NCI-H2227 (cell line): ENCODE results near the gene GIPC3.

ENCODE experiments used
- DNase-seq: peaks from one replicate; lab custom pipeline; 2025; ENCODE audit not compliant: unreplicated experiment; lab: John Stamatoyannopoulos, UW

Gene GIPC3

DNA sequence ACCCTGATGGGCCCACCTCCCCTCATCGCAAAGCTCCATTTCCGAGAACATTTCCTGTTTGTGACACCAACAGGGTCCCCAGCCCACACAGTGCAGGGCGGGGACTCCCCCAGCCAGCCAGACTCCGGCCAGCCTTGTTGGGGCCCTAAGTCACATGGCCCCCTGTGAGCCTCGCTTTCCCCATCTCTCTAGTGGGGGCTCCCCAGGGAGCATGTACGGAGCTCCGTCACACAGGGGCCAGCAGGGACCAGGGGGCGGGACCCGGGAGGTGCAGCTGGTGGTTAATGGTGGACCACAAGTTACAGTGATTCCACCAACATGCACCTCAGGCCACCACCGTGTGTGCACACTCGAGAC, 19.7 kb downstream of the GIPC3 start:
- DNase-seq, result no peak

- DNase-seq, result no peak
Observed at GRCh38 chr19:3605361-3605760, 20.1 kb downstream of the GIPC3 start.

GRCh38 chr19:3605770-3606169, 20.5 kb downstream of the GIPC3 start:
- DNase-seq, result no peak

DNA sequence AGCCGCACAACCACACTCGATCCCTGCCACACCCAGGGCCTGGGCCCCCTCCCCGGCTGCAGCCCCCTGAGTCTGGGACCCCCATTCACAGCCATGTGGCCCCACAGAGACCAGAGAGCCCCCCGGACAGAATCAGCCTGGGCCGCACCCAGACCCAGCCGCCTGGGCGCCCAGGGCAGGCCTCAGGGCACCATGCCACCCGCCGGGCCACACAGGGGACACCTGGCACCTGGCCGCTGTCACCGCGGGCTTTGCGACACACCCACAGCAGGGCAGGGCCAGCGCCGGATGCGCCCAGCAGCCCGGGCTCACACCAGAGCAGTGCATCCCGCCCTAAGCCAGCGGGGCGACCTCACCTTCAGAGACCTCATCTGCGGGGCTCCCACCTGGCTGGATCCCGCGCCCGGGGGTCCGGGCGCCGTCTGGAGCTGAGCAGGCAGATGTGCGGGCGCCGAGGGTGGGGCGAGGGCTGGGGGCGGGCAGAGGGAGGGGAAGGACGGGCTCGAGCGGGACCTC, 21.0 kb downstream of the GIPC3 start:
- no peak for DNase-seq

GRCh38 chr19:3606690-3607289, 21.5 kb downstream of the GIPC3 start, which contains the start of gene TBXA2R:
TSS of gene TBXA2R (minus strand) at chr19:3606875. CDS start at chr19:3600634, 6,241 bp downstream.
- peak; percentile 34 for DNase-seq

GRCh38 chr19:3607303-3608078, 22.2 kb downstream of the GIPC3 start:
- peak; percentile 10 for DNase-seq

DNA sequence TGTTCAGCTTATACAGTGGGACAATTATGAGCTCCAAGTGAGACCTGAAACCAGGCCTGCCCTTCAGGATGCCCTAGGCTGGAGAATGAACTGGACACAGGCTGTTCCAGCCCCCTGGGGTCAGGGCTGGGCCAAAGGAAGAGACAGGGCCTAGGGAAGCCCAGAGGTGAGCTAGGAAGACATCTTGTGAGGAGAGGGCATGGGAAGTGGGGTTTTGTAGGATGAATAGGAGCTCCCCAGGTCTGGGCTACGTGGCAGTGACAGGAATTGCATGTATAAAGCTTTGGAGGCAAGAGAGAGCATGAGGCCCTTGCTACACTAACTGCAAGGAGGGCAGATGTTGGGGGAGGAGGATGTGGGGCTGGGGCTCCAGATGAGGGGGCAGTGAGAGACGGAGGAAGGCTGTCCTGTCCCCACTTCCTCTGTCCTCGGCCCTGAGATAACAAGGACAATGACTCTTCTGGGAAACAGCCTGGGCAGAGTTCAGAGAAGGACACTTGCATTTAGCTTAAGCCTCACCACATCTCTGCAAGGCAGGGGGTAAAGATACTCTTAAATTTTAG, 22.9 kb downstream of the GIPC3 start:
- no peak for DNase-seq

- no peak for DNase-seq
Observed at GRCh38 chr19:3608750-3609322, 23.6 kb downstream of the GIPC3 start.

DNA sequence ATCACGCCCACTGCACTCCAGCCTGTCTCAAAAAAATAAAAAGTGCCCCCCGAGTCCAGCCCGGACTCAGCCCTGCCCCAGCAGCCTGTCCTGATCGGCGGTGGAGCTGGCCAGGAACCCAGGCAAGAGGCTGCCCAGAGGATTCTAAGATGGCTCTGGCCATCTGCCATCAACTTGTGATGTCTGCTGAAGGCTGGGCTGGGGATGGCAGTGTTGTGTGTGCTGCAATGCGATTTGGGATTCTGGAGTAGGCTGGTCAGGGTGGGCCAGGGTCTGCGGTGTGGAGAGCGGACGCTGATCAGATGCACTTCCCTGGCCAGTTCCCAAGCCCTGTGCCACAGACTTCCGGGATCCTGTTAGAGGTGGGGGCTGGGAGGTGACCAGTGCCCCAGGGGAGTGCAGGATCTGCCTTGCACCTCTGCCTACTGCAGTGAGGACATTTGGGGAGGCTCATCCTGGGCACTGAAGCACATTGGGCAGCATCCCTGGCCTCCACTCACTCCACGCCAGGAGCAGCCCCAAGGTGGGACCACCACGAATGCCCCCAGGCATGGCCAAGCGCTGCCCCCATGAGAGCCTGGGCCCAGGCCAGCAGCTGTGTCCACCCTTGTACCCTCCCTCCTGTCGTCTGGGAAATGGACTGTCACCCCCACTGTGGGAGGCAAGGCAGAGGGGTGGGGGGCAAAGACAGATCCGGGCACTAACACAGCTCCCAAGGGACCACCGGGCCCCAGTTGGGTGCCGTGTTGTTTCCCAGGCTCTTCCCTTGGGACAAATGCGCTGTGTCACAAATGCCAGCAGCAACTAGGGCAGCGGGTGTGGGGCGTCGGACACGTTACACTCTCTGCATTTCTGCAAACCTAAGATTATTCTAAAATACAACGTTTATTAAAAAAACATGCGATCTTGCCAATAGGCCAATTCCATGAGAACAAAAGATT, 24.8 kb downstream of the GIPC3 start:
- DNase-seq, result no peak

DNA sequence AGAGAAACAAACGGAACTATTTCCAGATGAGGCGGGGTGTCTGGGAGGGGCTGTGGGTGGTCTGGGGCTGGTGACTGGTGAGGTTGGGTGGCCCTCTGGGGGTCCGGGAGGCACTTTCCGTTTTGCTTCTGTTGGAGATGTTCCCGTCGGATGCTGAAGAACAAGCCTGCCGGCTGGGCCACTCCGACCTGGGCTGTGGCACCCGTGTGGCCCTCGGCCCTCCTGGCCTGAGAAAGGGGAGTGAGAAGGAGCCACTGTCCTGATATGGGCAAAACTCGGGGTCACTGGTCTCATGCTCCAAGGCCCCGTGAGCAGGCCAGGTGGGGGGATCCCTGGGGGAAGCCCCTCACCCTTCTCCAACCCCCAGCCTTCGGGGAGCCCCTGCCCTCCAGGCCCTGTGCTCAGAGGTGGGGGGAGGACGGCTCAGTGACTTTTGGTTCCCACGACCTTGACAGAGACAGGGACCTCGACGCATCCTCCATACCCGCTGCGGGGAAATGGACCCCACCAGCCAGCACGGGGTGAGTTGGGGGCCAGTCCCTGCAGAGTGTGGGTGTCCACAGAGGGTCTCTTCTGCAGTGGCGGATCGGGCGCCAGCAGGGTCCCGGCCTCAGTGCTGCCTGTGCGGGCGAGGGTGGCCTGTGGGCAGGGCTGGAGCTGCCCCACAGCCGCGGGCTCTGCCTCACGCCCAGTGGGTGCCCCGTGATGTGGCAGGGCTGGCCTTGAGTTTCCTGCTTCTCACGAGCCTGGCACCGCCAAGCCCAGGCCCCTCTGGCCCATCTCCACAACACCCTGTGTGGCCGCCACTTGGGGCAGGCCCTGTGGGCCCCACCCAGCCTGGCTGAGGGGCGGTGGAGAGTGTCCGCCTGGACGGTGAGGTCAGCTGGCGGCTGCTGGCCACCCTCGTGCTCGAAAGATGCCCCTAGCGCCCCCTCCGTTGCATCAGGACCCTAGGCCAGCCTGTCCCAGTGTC, 25.8 kb downstream of the GIPC3 start:
- no peak for DNase-seq

GRCh38 chr19:3611841-3612240, 26.6 kb downstream of the GIPC3 start:
- DNase-seq, result no peak

- no peak for DNase-seq
Observed at GRCh38 chr19:3612330-3612729, 27.1 kb downstream of the GIPC3 start.

DNA sequence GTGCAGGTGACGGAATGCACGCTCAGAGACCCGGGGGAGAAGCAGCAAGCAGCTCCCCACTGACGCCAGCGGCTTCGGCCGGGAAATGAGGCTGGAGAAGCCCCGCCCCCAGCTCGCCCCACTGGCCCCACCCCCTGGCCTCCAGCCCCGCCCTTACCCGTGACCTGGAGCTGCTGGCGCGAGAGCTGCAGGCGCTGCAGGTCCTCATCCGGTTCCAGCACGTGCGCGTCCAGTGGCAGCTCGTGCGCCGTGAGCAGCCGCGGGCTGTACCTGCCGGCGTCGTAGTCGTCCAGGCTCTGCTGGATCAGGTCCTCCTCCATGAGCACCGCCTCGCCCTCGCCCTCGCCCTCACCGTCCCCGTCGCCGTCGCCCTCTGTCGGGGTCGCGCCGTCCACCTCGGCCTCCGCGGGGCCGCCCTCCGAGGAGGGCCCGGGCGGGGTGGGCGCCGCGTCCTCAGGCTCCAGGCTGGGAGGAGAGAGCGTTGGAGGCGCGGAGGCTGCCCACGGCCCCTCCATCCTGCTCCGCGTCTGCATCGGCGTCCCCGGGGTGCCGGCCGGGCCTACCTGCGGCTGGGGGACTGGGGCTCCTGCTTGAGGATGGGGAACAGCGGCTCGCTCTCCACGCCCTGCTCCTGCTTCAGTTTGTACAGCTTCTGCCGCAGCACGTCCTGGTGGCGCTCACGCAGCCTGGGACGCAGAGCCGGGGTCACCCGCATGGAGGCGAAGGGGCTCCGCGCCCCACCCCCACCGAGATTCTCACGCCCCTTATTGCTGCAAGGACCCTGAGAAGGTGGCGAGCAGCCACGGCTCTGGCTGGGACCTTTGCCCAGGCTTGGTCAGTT, 27.8 kb downstream of the GIPC3 start:
- DNase-seq, result no peak

- no peak for DNase-seq
Observed at GRCh38 chr19:3613818-3614661, 28.8 kb downstream of the GIPC3 start.

DNA sequence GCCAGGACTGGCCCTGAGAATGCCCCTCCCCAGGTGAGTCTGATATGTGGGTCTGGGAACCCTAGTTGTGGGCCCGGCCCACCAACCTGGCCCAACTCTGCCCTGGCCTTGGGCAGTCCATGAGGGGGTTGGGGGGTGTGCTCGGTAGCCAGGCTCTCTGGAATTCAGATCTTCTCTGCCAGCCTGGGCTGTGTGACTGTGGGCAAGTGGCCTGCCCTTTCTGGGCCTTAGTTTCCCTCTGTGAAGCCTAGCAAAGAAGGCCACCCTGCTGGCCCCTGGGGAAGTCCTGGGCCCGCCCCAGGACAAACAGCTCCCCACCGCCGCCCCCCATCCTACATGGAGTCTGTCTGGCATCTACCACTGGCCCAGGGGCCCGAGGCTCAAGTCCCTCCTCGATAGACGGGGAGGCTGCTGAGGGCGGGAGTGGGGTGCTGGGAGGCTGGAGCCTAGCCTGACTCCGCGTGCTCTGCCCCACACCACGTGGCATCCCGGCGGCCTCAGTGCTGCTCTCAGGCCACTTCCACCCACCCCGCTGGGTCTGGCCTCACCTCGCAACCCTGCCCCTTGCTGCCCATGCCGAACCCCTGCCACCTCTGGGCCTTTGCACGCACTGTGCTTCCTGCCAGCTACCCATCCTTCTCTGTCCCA, 29.7 kb downstream of the GIPC3 start:
- DNase-seq, result no peak

DNA sequence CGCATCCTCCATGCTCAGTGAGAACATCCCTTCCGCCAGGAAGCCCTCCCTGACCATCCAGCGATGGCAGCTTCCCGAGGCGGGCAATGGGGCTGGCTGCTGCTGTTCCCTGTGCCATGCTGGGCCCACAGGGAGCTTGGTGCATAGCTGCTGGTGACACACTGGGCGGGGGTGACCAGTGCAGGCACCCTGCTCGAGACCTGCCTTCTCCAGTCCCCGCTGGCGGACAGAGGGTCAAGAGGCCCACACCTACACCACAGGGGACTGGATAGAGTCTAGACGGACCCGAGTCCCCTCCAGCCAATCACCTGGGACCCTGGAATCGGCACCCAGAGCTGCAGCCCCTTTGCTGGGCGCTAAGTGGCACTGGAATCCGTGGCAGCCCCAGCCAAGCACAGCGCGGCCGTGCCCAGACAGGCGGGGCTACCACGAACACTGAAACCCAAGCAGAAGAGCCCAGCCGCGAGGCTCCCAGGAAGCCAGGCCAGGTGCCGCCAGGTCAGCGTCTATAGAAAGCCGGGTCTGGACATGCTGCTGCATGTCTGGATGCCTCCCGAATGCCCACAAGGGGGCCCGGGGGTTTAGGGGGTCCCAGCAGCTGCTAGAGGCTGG, 30.4 kb downstream of the GIPC3 start:
- no peak for DNase-seq

DNA sequence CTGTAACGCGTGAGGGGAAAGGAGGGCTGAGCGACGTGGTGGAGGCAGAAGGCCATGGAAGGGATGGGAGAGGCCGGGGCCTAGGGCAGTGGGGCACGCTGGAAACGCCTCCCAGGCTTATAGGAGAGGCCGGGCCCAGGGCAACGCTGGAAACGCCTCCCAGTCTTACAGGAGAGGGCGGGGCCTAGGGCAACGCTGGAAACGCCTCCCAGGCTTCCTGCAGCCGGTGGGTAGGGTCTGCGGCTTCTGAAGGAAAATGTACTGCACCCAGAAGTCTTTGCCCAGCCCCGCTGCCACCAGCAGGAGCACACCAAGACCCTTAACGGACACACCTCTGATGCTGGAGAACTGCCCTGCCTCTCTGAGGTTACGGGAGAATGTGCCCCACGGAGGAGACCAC, 32.2 kb downstream of the GIPC3 start:
- DNase-seq, result peak; percentile 6
